Right cardiac atrium (tissue), 5 donors: ENCODE measurements around the gene ELMO1. TPM values are rescaled to one million over a fixed set of nuclear protein-coding genes. Genes with fewer than 3 reads are reported as not detected.

Source experiments
- ATAC-seq, 2 donors: fragments of 200-7000 bp; cut with Tn5 transposase; one replicate each; pipeline versions ENCODE4 v1.8.0 to v1.9.1; 2020; ENCODE audit warnings: moderate library complexity in 2 of 2, mild to moderate bottlenecking in 1 of 2
- DNase-seq, 3 donors: peaks; one replicate each; pipeline ENCODE4 v3.0.0-alpha.2; 2020
- H3K27ac ChIP-seq: one replicate; pipeline ENCODE4 v1.5.1; 2013; ENCODE audit warnings: mild to moderate bottlenecking, low read length, control low read depth, moderate library complexity
- H3K27me3 ChIP-seq: one replicate; pipeline ENCODE4 v1.6.1; 2013; ENCODE audit not compliant: control insufficient read depth, insufficient read depth
- H3K4me1 ChIP-seq: one replicate; pipeline ENCODE4 v1.6.1; 2013; ENCODE audit warnings: low read length; ENCODE audit not compliant: control insufficient read depth, insufficient read depth
- H3K4me3 ChIP-seq: one replicate; pipeline ENCODE4 v1.5.1; 2013; ENCODE audit warnings: low read length, control low read depth
- H3K9me3 ChIP-seq: one replicate; pipeline ENCODE4 v1.6.1; 2013; ENCODE audit warnings: low read length; ENCODE audit not compliant: control insufficient read depth
- WGBS: extraction: QIAGEN DNeasy Blood & Tissue Kit; methylation state at CpG from one replicate; pipeline ENCODE4 v1.1.7; 2013; 5-methylcytosine and 5-hydroxymethylcytosine counted together
- intact Hi-C, 4 donors: fragments of 100-400 bp; cut with DNase I; formaldehyde crosslinking; loops; one replicate each; pipeline versions ENCODE4 v1.11.0 to v1.14.0; 2022 to 2023
- polyA plus RNA-seq: library from polyadenylated mRNA; stranded (reverse); fragments of 200-250 nt; gene quantifications from one replicate; pipeline ENCODE4 v1.2.3, GENCODE V29; 2013
- total RNA-seq, 4 donors: library from RNA; stranded (reverse); fragmentation: NEBNext Ultra II Directional; extraction: Animal tissue kit (Norgen Biotek cat#: 25700); gene quantifications; one replicate each; pipeline ENCODE4 v1.2.1, GENCODE V29; 2021
- donor health status: healthy with polysubstance abuse.
- donor health status: DM: no; HTN: yes; CAD: no.
- donor health status: DM: no; HTN: no; CAD: no.
- donor health status: DM: no; HTN: yes; CAD: no; lungs with severe emphysema.
- donor health status: DM: yes; HTN: yes; CAD: no.

Gene ELMO1
- total and polyA plus RNA-seq, 5 donors, result 11.8 to 20.8 (median 18.8) TPM

DNA sequence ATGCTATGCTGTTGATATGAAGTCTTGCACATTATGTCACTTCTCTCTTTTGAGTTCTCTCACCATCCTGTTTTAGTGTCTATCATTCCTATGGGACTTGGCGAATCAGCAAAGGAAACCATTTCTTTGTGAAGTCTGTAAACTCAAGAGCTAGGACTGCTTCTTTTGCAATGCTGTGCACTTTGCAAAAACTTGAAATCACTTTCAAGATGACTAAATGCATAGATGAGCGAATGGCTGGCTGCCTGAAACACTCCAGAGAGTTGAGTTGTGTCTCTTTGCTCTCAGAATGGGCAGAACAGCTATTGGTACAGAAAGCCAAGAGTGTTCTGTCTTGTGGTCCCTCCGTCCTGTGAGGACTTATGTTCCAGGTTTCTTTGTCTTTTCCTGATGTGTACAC lies 18.3 kb upstream of the ELMO1 start:
- Histone ChIP-seq H3K27me3 (no peaks in the 10 kb centered on the region), H3K4me1 (no peaks in the 10 kb centered on the region), H3K4me3 (no peak overlapping the region), H3K9me3 (no peaks in the 10 kb centered on the region), H3K27ac (no peak overlapping the region)
- 86% methylated on average over 3 of the region's 3 CpGs for WGBS
- intact Hi-C loops, result no loop called here
- ATAC-seq (no peak), DNase-seq (no peak)

DNA sequence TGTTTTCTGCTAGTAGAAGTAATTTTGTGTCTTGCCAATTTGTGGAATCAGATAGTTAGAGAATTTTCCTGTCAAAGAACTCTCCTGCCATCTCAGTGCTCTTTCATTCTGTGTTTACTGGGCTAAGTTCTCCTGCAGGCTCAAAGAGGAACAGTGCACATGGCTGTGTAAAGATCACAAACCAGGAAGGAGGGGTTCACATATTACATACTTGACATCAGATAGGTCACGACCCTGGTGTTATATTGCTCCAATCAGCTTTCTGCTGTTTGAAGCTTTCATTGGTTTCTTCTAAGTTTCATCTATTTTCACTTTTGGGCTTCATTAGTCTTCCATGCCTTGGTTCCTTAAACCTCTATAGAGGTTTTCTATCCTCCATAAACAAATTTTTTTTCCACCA lies 13.5 kb upstream of the ELMO1 start:
- Histone ChIP-seq H3K4me3 (no peak overlapping the region), H3K27me3 (no peaks in the 10 kb centered on the region), H3K27ac (no peak overlapping the region), H3K9me3 (no peaks in the 10 kb centered on the region), H3K4me1 (no peaks in the 10 kb centered on the region)
- ATAC-seq (no peak), DNase-seq (no peak)
- intact Hi-C loops, result no loop called here
- 83% methylated on average over 1 of the region's 1 CpG for WGBS

DNA sequence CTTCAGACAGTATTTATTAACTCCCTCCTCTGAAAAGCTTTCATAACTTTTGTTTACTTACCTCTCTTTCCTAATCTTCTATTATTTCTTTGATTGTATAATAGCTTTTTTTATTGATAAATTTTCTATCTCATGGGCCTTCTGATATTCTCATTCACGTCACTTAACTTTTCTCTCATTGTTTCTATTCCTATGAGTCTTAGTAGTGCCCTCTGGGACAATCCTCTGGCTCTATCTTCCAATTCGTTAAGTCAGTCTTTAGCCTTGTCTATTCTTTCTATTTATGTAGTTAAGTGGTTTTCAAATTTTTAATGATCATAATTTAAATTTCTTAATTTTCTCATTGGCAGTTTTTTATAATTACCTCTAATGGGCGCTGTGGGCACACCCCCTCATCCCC lies 6.4 kb upstream of the ELMO1 start:
- intact Hi-C loops, result no loop called here
- no peaks in the 10 kb centered on the region for H3K27me3 ChIP-seq

DNA sequence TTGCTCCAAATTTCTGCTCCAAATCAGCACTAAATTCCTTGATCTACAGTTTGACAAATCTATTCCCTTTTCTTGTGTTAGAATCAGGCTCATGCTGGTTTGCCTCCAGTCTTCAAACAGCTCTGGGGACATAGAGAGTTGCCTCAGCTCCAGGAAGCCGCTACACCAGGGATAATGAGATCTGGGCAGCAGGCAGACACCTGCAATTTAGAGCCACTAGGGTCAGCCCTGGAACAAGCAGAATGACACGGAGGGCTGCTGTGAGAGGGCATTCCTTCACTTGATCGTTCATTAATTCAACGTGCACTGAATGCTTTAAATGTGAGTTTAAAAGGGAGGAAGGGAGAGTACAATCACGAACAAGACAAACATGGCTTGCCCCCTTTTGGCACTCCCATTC lies 3.7 kb upstream of the ELMO1 start:
- intact Hi-C loops, result no loop called here
- WGBS, result 84% methylated on average over 5 of the region's 5 CpGs
- Histone ChIP-seq H3K27ac (no peak overlapping the region), H3K27me3 (no peaks in the 10 kb centered on the region), H3K9me3 (no peaks in the 10 kb centered on the region), H3K4me1 (peaks cover 2% of the 10 kb centered on the region), H3K4me3 (no peak overlapping the region)
- ATAC-seq (no peak), DNase-seq (no peak)

More for the DNA sequence above, 6.4 kb upstream of the ELMO1 start:
- H3K4me3 ChIP-seq, result no peak overlapping the region
- H3K9me3 ChIP-seq, result no peaks in the 10 kb centered on the region
- WGBS, result 93% methylated on average over 3 of the region's 3 CpGs
- no peaks in the 10 kb centered on the region for H3K4me1 ChIP-seq
- no peak overlapping the region for H3K27ac ChIP-seq
- DNase-seq (no peak), ATAC-seq (no peak)

- 94% methylated on average over 3 of the region's 3 CpGs for WGBS
- Histone ChIP-seq H3K4me1 (peaks cover 2% of the 10 kb centered on the region), H3K27me3 (no peaks in the 10 kb centered on the region), H3K9me3 (no peaks in the 10 kb centered on the region), H3K4me3 (no peak overlapping the region), H3K27ac (no peak overlapping the region)
- DNase-seq (no peak), ATAC-seq (no peak)
- intact Hi-C loops, result no loop called here
These were observed 1.4 kb upstream of the ELMO1 start for GRCh38 chr7:37450035-37450434.

GRCh38 chr7:37449621-37450020 lies 957 bp upstream of the ELMO1 start:
- no peak for ATAC-seq
- DNase-seq, result no peak
- intact Hi-C loops, result loop anchor here in 2 of 4 donors (5.0 to 10.0 kb wide), 3 partner anchors 37 to 162 kb away; no protein-coding TSS in a partner anchor
- Histone ChIP-seq H3K27me3 (no peaks in the 10 kb centered on the region), H3K9me3 (no peaks in the 10 kb centered on the region), H3K27ac (no peak overlapping the region), H3K4me1 (peaks cover 2% of the 10 kb centered on the region), H3K4me3 (peak overlapping the region; percentile 76)
- WGBS, result 20% methylated on average over 5 of the region's 5 CpGs

- ATAC-seq, result peak; percentile 58 to 67
These were observed 541 bp downstream of the ELMO1 start for GRCh38 chr7:37448011-37448635.

DNA sequence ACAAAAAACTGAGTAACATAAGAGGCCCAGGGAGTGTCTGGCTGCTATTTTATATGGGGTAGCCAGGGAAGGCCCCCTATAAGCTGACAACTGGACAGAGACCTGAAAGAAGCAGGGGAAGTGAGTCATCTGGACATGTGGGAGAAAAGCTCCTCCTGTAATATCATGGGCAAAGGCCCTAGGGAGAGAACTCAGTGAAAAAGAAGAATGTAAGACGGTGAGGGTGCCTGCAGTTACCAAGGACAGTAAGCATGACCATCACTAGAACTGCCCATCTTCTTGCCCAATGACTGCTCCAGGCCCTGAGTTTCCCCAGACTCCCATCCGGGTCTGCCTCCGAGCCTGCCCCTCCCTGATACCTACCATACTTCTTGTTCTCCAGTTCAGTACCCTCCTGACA lies 2.3 kb downstream of the ELMO1 start:
- no peak overlapping the region for H3K27ac ChIP-seq
- H3K4me3 ChIP-seq, result no peak overlapping the region
- H3K4me1 ChIP-seq, result peaks cover 9% of the 10 kb centered on the region
- H3K27me3 ChIP-seq, result no peaks in the 10 kb centered on the region
- no peak for ATAC-seq
- WGBS, result 70% methylated on average over 3 of the region's 3 CpGs
- DNase-seq, result no peak
- H3K9me3 ChIP-seq, result no peaks in the 10 kb centered on the region
- intact Hi-C loops, result loop anchor here in 2 of 4 donors (5.0 to 10.0 kb wide), 3 partner anchors 34 to 159 kb away; no protein-coding TSS in a partner anchor

More at GRCh38 chr7:37448011-37448635, 541 bp downstream of the ELMO1 start:
- intact Hi-C loops, result loop anchor here in 2 of 4 donors (5.0 to 10.0 kb wide), 3 partner anchors 36 to 161 kb away; no protein-coding TSS in a partner anchor
- 1% methylated on average over 63 of the region's 63 CpGs for WGBS
- Histone ChIP-seq H3K27ac (peak overlapping the region; percentile 77), H3K4me1 (peaks cover 2% of the 10 kb centered on the region), H3K4me3 (peak overlapping the region; percentile 76), H3K9me3 (no peaks in the 10 kb centered on the region), H3K27me3 (no peaks in the 10 kb centered on the region)
- peak in 1 of 3 donors; percentile 28 for DNase-seq

DNA sequence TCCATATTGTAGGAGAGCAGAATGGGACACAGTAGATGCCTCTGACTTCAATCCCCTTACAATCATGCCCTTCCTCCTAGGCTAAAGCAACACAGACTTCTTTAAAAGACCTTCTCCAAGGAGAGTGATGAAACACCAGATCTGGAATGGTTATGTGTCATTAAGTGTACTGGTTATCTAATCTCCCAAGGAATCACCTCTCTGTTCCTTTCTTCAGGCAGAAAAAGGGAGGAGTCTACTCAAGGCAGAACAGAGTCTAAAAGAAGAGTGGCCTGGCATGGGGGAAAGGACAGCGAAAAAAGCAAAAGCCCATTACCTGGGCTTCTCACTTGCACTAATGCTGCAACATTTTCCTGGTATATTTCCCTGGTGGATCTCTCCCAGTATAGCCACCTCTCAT lies 2.9 kb downstream of the ELMO1 start:
- DNase-seq, result no peak
- H3K4me3 ChIP-seq, result no peak overlapping the region
- intact Hi-C loops, result loop anchor here in 2 of 4 donors (5.0 to 10.0 kb wide), 3 partner anchors 33 to 158 kb away; no protein-coding TSS in a partner anchor
- H3K4me1 ChIP-seq, result peaks cover 9% of the 10 kb centered on the region
- H3K27ac ChIP-seq, result no peak overlapping the region
- WGBS, result 95% methylated on average over 1 of the region's 1 CpG
- H3K9me3 ChIP-seq, result no peaks in the 10 kb centered on the region
- no peak for ATAC-seq
- H3K27me3 ChIP-seq, result no peaks in the 10 kb centered on the region

DNA sequence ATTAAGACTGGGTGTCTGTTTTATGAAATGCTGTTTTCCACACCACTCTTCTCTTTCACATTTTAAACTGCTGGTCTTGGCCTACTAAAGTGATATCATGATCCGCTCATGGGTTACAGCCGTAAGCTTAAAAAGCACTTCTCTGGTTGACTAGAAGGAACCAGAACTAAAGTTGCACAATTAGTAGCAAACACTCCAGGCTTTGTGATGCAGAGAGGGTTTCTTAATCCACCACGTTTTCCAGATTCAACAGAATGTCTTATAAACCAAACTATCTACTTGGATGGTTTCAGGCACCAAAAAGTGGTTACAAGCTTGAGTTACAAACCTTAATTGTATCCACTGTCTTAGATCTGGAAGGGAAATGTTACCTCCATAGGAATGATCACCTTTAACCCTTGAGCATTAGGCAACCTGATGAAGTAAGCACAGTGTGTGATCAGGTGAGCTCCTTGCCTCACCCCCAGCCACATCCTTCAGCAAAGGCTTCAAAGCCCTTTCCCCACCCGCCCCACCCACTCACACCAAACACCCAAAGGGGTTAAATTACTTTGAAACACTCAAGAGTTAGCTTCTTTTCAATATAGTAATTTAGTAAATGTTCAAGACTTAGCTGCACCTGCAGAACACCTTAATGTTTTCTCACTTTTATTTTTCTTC lies 3.5 kb downstream of the ELMO1 start:
- DNase-seq (no peak), ATAC-seq (no peak)
- 80% methylated on average over 4 of the region's 4 CpGs for WGBS
- no peaks in the 10 kb centered on the region for H3K27me3 ChIP-seq
- no peaks in the 10 kb centered on the region for H3K9me3 ChIP-seq
- no peak overlapping the region for H3K4me3 ChIP-seq
- intact Hi-C loops, result loop anchor here in 2 of 4 donors (5.0 to 10.0 kb wide), 3 partner anchors 33 to 158 kb away; no protein-coding TSS in a partner anchor
- no peak overlapping the region for H3K27ac ChIP-seq
- peaks cover 9% of the 10 kb centered on the region for H3K4me1 ChIP-seq

DNA sequence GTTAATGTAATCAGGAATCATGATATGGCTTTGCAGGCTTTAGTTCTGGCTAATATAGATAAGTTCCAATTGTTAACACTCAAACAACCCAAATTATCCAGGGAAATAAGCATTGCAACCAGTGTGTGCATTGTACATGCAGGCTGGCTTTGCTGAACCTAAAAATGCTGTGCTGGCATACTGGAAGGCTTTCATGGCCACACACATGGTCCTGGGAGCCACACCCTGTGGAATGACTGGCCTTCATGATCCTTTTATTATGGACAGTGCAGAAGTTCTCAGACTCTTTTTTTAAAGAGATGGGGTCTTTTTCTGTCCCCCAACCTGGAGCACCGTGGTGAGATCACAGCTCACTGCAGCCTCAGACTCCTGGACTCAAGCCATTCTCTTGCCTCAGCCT lies 5.0 kb downstream of the ELMO1 start:
- Histone ChIP-seq H3K27ac (no peak overlapping the region), H3K27me3 (no peaks in the 10 kb centered on the region), H3K4me1 (peaks cover 9% of the 10 kb centered on the region), H3K4me3 (no peak overlapping the region), H3K9me3 (no peaks in the 10 kb centered on the region)
- DNase-seq, result no peak
- no peak for ATAC-seq
- WGBS, result 69% methylated on average over 1 of the region's 1 CpG
- intact Hi-C loops, result loop anchor here in 1 of 4 donors (10.0 kb wide), 1 partner anchor 89 kb away; no protein-coding TSS in a partner anchor
